ENCODE measurements around the gene CIRBP. TPM values are rescaled to one million over a fixed set of nuclear protein-coding genes. Genes with fewer than 3 reads are reported as not detected.

Gene CIRBP
- total and polyA plus RNA-seq, 2 donors (not counting 1 experiment from before 2014, with no cell fraction given): 643 to 1,164 TPM

DNA sequence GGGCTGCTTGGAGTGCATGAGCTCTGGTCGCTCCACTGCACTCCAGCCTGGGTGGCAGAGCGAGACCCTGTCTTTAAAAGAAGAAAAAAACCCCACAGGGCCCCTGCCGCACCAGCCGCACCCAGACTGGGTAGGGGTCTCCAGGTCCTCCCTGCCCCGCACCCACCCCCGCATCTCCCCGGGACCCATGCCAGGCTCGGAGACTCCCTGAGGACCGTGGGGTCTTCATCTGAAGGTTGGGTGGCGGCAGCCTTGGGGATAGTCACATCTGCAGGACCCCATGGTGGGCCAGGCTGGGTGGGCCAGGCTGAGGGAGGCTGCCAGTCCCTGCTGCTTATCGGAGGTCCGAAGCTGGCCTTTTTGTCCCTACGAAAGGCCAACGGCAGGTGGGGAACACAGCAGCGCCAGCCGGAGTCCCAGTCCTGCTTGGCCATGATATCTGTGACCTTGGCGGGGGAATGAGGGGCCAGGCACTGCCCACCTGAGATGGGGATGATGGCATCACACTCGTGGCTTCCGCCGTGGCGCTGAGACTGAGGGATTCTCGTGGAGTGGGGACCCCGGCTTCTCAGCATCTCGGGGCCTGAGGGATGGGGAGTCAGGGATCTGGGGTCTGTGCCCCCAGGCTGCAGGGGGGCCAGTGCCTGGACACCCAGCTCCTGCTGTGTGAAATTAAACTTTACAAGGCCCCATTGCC is 27.6 kb downstream of the CIRBP start:
- no peak overlapping the region for H3K4me3 Mint-ChIP-seq
- intact Hi-C loops (cut with micrococcal nuclease): no loop called here
- no peak for DNase-seq
- TF ChIP-seq EZH2 (IDR thresholded peaks at IDR 0.05; ENCODE audit: borderline replicate concordance, insufficient read depth, low read depth, low read length, poor library complexity, severe bottlenecking) (no peak), CTCF (IDR thresholded peaks at IDR 0.05) (no peak)
- Histone ChIP-seq H3K36me3 (replicated peaks in 1 of 2; ENCODE audit: control extremely low read depth in 1 of 2, control insufficient read depth in 1 of 2, extremely low read depth in 1 of 2, insufficient read depth in 2 of 2, low read length in 1 of 2) (no peaks in the 10 kb centered on the region), H3K4me1 (ENCODE audit: control insufficient read depth in 2 of 2, insufficient read depth in 2 of 2, low read length in 2 of 2) (peaks cover 13 to 16% of the 10 kb centered on the region in 2 donors), H3K27me3 (replicated peaks in 1 of 4; ENCODE audit: control extremely low read depth in 1 of 4, control insufficient read depth in 3 of 4, insufficient read depth in 4 of 4, low read length in 3 of 4) (peaks cover 0 to 45% (median 15%) of the 10 kb centered on the region in 4 experiments), H3K9ac (ENCODE audit: low read length) (no peak overlapping the region), H2AFZ (ENCODE audit: insufficient read depth, low read depth, low read length, poor library complexity, severe bottlenecking) (no peak overlapping the region), H3K9me3 (ENCODE audit: control extremely low read depth in 1 of 3, control insufficient read depth in 2 of 3, insufficient read depth in 1 of 3, low read length in 2 of 3) (peaks cover 0 to 12% (median 0%) of the 10 kb centered on the region in 3 donors), H3K79me2 (ENCODE audit: control insufficient read depth, insufficient read depth, low read length) (no peaks in the 10 kb centered on the region), H3K27ac (ENCODE audit: low read length in 2 of 2) (no peak overlapping the region), H4K20me1 (ENCODE audit: control insufficient read depth, insufficient read depth, low read length, poor library complexity, severe bottlenecking) (no peaks in the 10 kb centered on the region), H3K4me3 (ENCODE audit: control extremely low read depth in 1 of 5, extremely low read depth in 1 of 5, insufficient read depth in 1 of 5, low read depth in 2 of 5, low read length in 4 of 5) (no peak overlapping the region), H3K4me2 (replicated peaks; ENCODE audit: low read depth, low read length, poor library complexity, severe bottlenecking) (no peak overlapping the region)
- no peak for ATAC-seq (ENCODE audit: low read depth)
- H3K9me3 Mint-ChIP-seq (ENCODE audit: insufficient read depth): no peaks in the 10 kb centered on the region
- H3K27me3 Mint-ChIP-seq: peaks cover 24% of the 10 kb centered on the region
- ChIA-PET POLR2A (no interaction called here), CTCF (interaction anchor here (0.6 kb wide), 1 partner anchor 49 kb away, joined by 4 read pairs; no protein-coding TSS in a partner anchor)
- 91% methylated on average over 20 of the region's 24 CpGs for WGBS (ENCODE audit: insufficient coverage)
- H3K27ac Mint-ChIP-seq: no peak overlapping the region
- peaks cover 8% of the 10 kb centered on the region for H3K4me1 Mint-ChIP-seq

GRCh38 chr19:1298235-1298634 is 29.1 kb downstream of the CIRBP start:
- Mint-ChIP-seq H3K27ac (no peak overlapping the region), H3K4me1 (peaks cover 4% of the 10 kb centered on the region), H3K9me3 (ENCODE audit: insufficient read depth) (no peaks in the 10 kb centered on the region), H3K27me3 (peaks cover 15% of the 10 kb centered on the region), H3K4me3 (no peak overlapping the region)
- Histone ChIP-seq H4K20me1 (ENCODE audit: control insufficient read depth, insufficient read depth, low read length, poor library complexity, severe bottlenecking) (no peaks in the 10 kb centered on the region), H3K9ac (ENCODE audit: low read length) (no peak overlapping the region), H3K9me3 (ENCODE audit: control extremely low read depth in 1 of 3, control insufficient read depth in 2 of 3, insufficient read depth in 1 of 3, low read length in 2 of 3) (peaks cover 0 to 12% (median 0%) of the 10 kb centered on the region in 3 donors), H3K27me3 (replicated peaks in 1 of 4; ENCODE audit: control extremely low read depth in 1 of 4, control insufficient read depth in 3 of 4, insufficient read depth in 4 of 4, low read length in 3 of 4) (peaks cover 0 to 30% (median 9%) of the 10 kb centered on the region in 4 experiments), H3K4me3 (ENCODE audit: control extremely low read depth in 1 of 5, extremely low read depth in 1 of 5, insufficient read depth in 1 of 5, low read depth in 2 of 5, low read length in 4 of 5) (no peak overlapping the region), H3K4me2 (replicated peaks; ENCODE audit: low read depth, low read length, poor library complexity, severe bottlenecking) (no peak overlapping the region), H3K36me3 (replicated peaks in 1 of 2; ENCODE audit: control extremely low read depth in 1 of 2, control insufficient read depth in 1 of 2, extremely low read depth in 1 of 2, insufficient read depth in 2 of 2, low read length in 1 of 2) (no peaks in the 10 kb centered on the region), H2AFZ (ENCODE audit: insufficient read depth, low read depth, low read length, poor library complexity, severe bottlenecking) (no peak overlapping the region), H3K79me2 (ENCODE audit: control insufficient read depth, insufficient read depth, low read length) (no peaks in the 10 kb centered on the region), H3K27ac (ENCODE audit: low read length in 2 of 2) (no peak overlapping the region), H3K4me1 (ENCODE audit: control insufficient read depth in 2 of 2, insufficient read depth in 2 of 2, low read length in 2 of 2) (peaks cover 8 to 10% of the 10 kb centered on the region in 2 donors)
- no peak for ATAC-seq (ENCODE audit: low read depth)
- intact Hi-C loops (cut with micrococcal nuclease): no loop called here
- ChIA-PET CTCF (no interaction called here), POLR2A (no interaction called here)
- 94% methylated on average over 6 of the region's 8 CpGs for WGBS (ENCODE audit: insufficient coverage)
- no peak for DNase-seq
- TF ChIP-seq EZH2 (IDR thresholded peaks at IDR 0.05; ENCODE audit: borderline replicate concordance, insufficient read depth, low read depth, low read length, poor library complexity, severe bottlenecking) (no peak), CTCF (IDR thresholded peaks at IDR 0.05) (no peak)
